Endothelial cell of umbilical vein (primary cell): ENCODE results near the gene GRB2. TPM values are rescaled to one million over a fixed set of nuclear protein-coding genes. Genes with fewer than 3 reads are reported as not detected.
"Not testable (repeated sequence)": the region's sequence is repeated elsewhere in the genome, so short reads cannot be mapped to it uniquely, and the experiment has no call there.

Experiments used
- BruUV-seq: library from RNA; stranded (reverse); fragments of 400-500 nt; replicated peaks from 2 replicates; lab custom pipeline; 2021; lab: Mats Ljungman, UMichigan
- CTCF ChIA-PET: fragments of 300-600, 350-600 bp; sonication (Branson Sonifier 250); formaldehyde crosslinking; loops from one replicate; lab custom pipeline; 2021; ENCODE audit warnings: antibody characterized with exemption, inconsistent platforms; lab: Charles Lee
- POLR2A ChIA-PET: fragments of 300-600, 350-600 bp; sonication (Branson Sonifier 250); formaldehyde crosslinking; loops from one replicate; lab custom pipeline; 2021; ENCODE audit warnings: antibody characterized with exemption, inconsistent platforms; lab: Charles Lee
- DNase-seq: peaks from one replicate; pipeline ENCODE4 v3.0.0-alpha.2; 2011; ENCODE audit warnings: low read depth, low spot score
- FAIRE-seq: peaks from 2 replicates; lab custom pipeline; 2011; peaks lifted over from hg19 to GRCh38; lab: Jason Lieb, UNC
- H2AFZ ChIP-seq: 2 replicates; pipeline ENCODE4 v1.6.0; 2012; ENCODE audit warnings: low read depth, low read length, control low read depth, inconsistent platforms
- H3K27ac ChIP-seq: 2 replicates; pipeline ENCODE4 v1.5.1; 2011; ENCODE audit warnings: low read depth, mild to moderate bottlenecking, control low read depth, low read length, moderate library complexity; ENCODE audit not compliant: insufficient read depth
- H3K27me3 ChIP-seq, 2 experiments: 2 replicates each; pipeline versions ENCODE4 v1.6.0 to v1.6.1; 2011; ENCODE audit warnings: low read length in 2 of 2, mixed read lengths in 1 of 2; ENCODE audit not compliant: control insufficient read depth in 2 of 2, insufficient read depth in 2 of 2
- H3K36me3 ChIP-seq, 2 experiments: 2 replicates in 1 of 2; 3 replicates in 1 of 2; pipeline ENCODE4 v1.5.1; 2011; ENCODE audit warnings: low read length in 2 of 2, mild to moderate bottlenecking in 1 of 2, moderate library complexity in 1 of 2; ENCODE audit not compliant: control insufficient read depth in 2 of 2, insufficient read depth in 2 of 2; ENCODE audit errors: extremely low read depth in 1 of 2
- H3K4me1 ChIP-seq: 3 replicates; pipeline ENCODE4 v1.5.1; 2011; ENCODE audit warnings: mild to moderate bottlenecking, low read length; ENCODE audit not compliant: control insufficient read depth, insufficient read depth; ENCODE audit errors: extremely low read depth
- H3K4me2 ChIP-seq: 2 replicates; pipeline ENCODE4 v1.6.1; 2011; ENCODE audit warnings: low read length, control low read depth, mixed read lengths; ENCODE audit not compliant: insufficient read depth
- H3K4me3 ChIP-seq, 3 experiments: fragments of 200-600 bp in 1 of 3; sonication (generic), shearing (Covaris generic) in 1 of 3; replicated peaks in 1 of 3; 2 replicates each; pipeline ENCODE4 v1.5.1; 2011 to 2016; ENCODE audit warnings: control low read depth in 3 of 3, low read length in 3 of 3, mild to moderate bottlenecking in 2 of 3, inconsistent platforms in 1 of 3, low read depth in 1 of 3, moderate library complexity in 1 of 3; ENCODE audit not compliant: insufficient read depth in 1 of 3
- H3K79me2 ChIP-seq: 2 replicates; pipeline ENCODE4 v1.6.0; 2012; ENCODE audit warnings: low read length, inconsistent platforms; ENCODE audit not compliant: control insufficient read depth, insufficient read depth
- H3K9ac ChIP-seq: replicated peaks from 2 replicates; pipeline ENCODE3; 2011; ENCODE audit warnings: low read length, control low read depth; ENCODE audit not compliant: insufficient read depth; ENCODE audit errors: extremely low read depth
- H3K9me1 ChIP-seq: replicated peaks from 3 replicates; pipeline ENCODE4 v1.6.0; 2011; ENCODE audit warnings: mild to moderate bottlenecking, low read length; ENCODE audit not compliant: control insufficient read depth, insufficient read depth; ENCODE audit errors: extremely low read depth
- H3K9me3 ChIP-seq: replicated peaks from 2 replicates; pipeline ENCODE4 v1.5.1; 2012; ENCODE audit warnings: low read length, inconsistent platforms; ENCODE audit not compliant: control insufficient read depth, insufficient read depth
- H4K20me1 ChIP-seq: replicated peaks from 2 replicates; pipeline ENCODE3; 2011; ENCODE audit warnings: mild to moderate bottlenecking, low read length; ENCODE audit not compliant: control insufficient read depth, insufficient read depth; ENCODE audit errors: extremely low read depth
- MYC ChIP-seq: IDR thresholded peaks from one replicate; pipeline ENCODE4 v1.6.1; 2011; ENCODE audit warnings: mild to moderate bottlenecking, low read depth, low read length
- POLR2A ChIP-seq: IDR thresholded peaks from 2 replicates; pipeline ENCODE4 v1.6.1; 2012; ENCODE audit warnings: low read depth, mild to moderate bottlenecking, control low read depth, low read length
- dilution Hi-C: fragments of 300-500 bp; cut with MboI; formaldehyde crosslinking; loops from one replicate; pipeline ENCODE4 v1.15.0; 2019; ENCODE audit warnings: low sequenced_read_pairs; ENCODE audit not compliant: extremely low pct_ligation_motif_present
- intact Hi-C: fragments of 100-400 bp; cut with micrococcal nuclease; formaldehyde crosslinking; loops from one replicate; pipeline ENCODE4 v1.10.0; 2022
- polyA plus RNA-seq, 4 experiments: library from polyadenylated mRNA; depleted of rRNA in 3 of 4; stranded (reverse) in 3 of 4; unstranded in 1 of 4; fragments of >200 nt; gene quantifications; 2 replicates each; pipeline versions ENCODE4 v1.2.1 to v1.2.3, GENCODE V29; 2011 to 2012; ENCODE audit warnings: missing spikeins in 1 of 4
- total RNA-seq: library from RNA; stranded (reverse); gene quantifications from 2 replicates; pipeline ENCODE4 v1.2.3, GENCODE V29; 2021

The GRB2 gene
- total and polyA plus RNA-seq, 2 donors (not counting 3 experiments of a cell fraction or from before 2014, with no cell fraction given), result 51.5 to 93.9 TPM

GRCh38 chr17:75439287-75439686 is 33.8 kb upstream of the GRB2 start:
- DNase-seq (no peak), FAIRE-seq (no peak)
- Histone ChIP-seq H3K9me3 (no peaks in the 10 kb centered on the region), H3K4me1 (peaks cover 8% of the 10 kb centered on the region), H2AFZ (no peak overlapping the region), H3K4me2 (no peak overlapping the region), H3K36me3 (no peaks in the 10 kb centered on the region), H3K79me2 (no peaks in the 10 kb centered on the region), H3K9me1 (no peaks in the 10 kb centered on the region), H4K20me1 (no peaks in the 10 kb centered on the region), H3K27ac (no peak overlapping the region), H3K4me3 (no peak overlapping the region), H3K9ac (no peak overlapping the region), H3K27me3 (peaks cover 0 to 1% of the 10 kb centered on the region in 2 experiments)
- ChIA-PET POLR2A (no interaction called here), CTCF (no interaction called here)
- no TSS peak for BruUV-seq
- TF ChIP-seq POLR2A, result no peak
- no peak for TF ChIP-seq MYC
- intact Hi-C loops (no loop called here), dilution Hi-C loops (no loop called here)

- H3K36me3 ChIP-seq, H3K4me3 ChIP-seq, H3K27ac ChIP-seq, H4K20me1 ChIP-seq, H2AFZ ChIP-seq, H3K27me3 ChIP-seq, H3K4me1 ChIP-seq, H3K9ac ChIP-seq, POLR2A ChIA-PET, dilution Hi-C loops, DNase-seq, H3K9me3 ChIP-seq, BruUV-seq, FAIRE-seq, H3K9me1 ChIP-seq, H3K4me2 ChIP-seq, H3K79me2 ChIP-seq, intact Hi-C loops: not testable (repeated sequence)
- CTCF ChIA-PET, result interaction anchor here (2.4 kb wide), 1 partner anchor 49 kb away, joined by 5 read pairs; no protein-coding TSS in a partner anchor
Measured at GRCh38 chr17:75437404-75437803, 31.9 kb upstream of the GRB2 start.

GRCh38 chr17:75434433-75434832 is 29.0 kb upstream of the GRB2 start:
- BruUV-seq, H3K9me1 ChIP-seq, H3K9ac ChIP-seq, H3K4me3 ChIP-seq, H3K27ac ChIP-seq, dilution Hi-C loops, H3K9me3 ChIP-seq, H3K36me3 ChIP-seq, H3K4me1 ChIP-seq, intact Hi-C loops, H3K79me2 ChIP-seq, H3K27me3 ChIP-seq, DNase-seq, H2AFZ ChIP-seq, H4K20me1 ChIP-seq, FAIRE-seq, POLR2A ChIA-PET, H3K4me2 ChIP-seq: not testable (repeated sequence)
- CTCF ChIA-PET, result interaction anchor here (1.3 kb wide), 1 partner anchor 22 kb away, joined by 4 read pairs; the partner anchor contains the start of gene TMEM94
